HUES48 (cell line): ENCODE results near the gene CCDC198.

Experiments used
- H3K27ac ChIP-seq: one replicate; pipeline ENCODE4 v1.7.0; 2013; ENCODE audit warnings: low read depth, low read length, inconsistent platforms
- H3K27me3 ChIP-seq: 2 replicates; pipeline ENCODE4 v1.6.1; 2013; ENCODE audit warnings: mild to moderate bottlenecking, low read length; ENCODE audit not compliant: control insufficient read depth, insufficient read depth
- H3K36me3 ChIP-seq: 2 replicates; pipeline ENCODE4 v1.6.1; 2013; ENCODE audit warnings: low read length; ENCODE audit not compliant: control insufficient read depth, insufficient read depth
- H3K4me1 ChIP-seq: 2 replicates; pipeline ENCODE4 v1.6.1; 2013; ENCODE audit warnings: mild to moderate bottlenecking, low read length; ENCODE audit not compliant: control insufficient read depth, insufficient read depth
- H3K4me3 ChIP-seq: 2 replicates; pipeline ENCODE4 v1.5.1; 2013; ENCODE audit warnings: mild to moderate bottlenecking, low read depth, low read length
- H3K9ac ChIP-seq: 2 replicates; pipeline ENCODE4 v1.6.1; 2013; ENCODE audit warnings: mild to moderate bottlenecking, low read depth, low read length, moderate library complexity
- H3K9me3 ChIP-seq: 2 replicates; pipeline ENCODE4 v1.6.1; 2013; ENCODE audit warnings: low read length; ENCODE audit not compliant: control insufficient read depth, insufficient read depth

The CCDC198 gene, protein sequence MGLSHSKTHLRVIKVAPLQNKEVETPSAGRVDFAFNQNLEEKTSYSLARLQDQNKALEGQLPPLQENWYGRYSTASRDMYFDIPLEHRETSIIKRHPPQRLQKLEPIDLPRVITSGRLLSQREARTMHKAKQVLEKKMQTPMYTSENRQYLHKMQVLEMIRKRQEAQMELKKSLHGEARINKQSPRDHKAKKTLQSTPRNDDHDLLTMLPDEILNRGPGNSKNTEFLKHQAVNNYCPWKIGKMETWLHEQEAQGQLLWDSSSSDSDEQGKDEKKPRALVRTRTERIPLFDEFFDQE

DNA sequence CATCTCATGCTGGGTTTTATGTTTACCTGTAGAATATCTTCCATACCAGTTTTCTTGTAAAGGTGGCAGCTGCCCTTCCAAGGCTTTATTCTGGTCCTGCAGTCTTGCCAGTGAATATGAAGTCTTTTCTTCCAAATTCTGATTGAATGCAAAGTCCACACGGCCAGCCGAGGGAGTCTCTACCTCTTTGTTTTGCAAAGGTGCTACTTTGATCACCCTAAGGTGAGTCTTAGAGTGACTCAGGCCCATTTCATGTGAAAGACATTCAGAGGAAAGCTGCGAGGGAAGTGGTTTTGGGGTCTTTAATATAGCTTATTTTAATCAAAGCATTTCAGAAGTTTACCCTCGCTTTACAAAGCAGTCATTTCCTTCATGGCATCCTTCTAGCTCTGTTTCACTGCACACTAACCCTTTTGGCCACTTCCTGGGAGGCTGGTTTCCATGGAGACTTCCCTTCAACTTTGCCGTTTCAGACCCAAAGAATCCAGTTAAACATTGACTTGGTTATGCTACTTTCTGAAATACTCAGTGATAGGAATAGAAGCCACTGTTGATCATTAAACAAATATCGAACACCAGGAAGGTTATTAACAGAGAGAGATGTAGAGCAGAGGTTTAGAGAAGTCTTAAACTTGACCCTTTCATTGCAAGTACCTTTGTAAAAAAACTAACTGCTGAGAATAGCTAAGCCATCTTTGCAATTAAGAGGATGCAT is at the start of gene CCDC198:
Gene CCDC198, minus strand, starts transcription at position 391 of the 715 bp plus-strand sequence. Its CDS starts 142 bp downstream, at position 249.
- no peaks in the 10 kb centered on the region for H3K36me3 ChIP-seq

DNA sequence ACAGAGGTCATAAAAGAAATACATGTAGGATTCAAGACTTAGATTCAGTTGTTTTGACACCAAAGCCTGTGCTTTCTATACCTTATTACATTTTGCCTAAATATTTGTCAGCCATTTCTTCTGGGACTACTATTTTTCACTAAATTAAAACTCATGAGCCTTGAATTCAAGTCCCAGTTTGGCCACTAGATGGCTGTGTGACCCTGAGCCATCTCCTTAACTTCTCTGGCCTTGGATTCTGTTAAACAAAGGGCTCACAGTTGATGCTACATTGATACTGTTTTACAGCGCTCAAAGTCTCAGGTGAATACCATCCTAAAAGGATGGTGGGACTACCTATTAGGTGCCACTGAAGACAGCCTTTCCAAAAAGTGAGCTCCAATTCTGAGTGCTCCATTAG is 39.6 kb upstream of the CCDC198 start:
- H3K4me1 ChIP-seq: no peaks in the 10 kb centered on the region
- H3K4me3 ChIP-seq: no peak overlapping the region
- H3K36me3 ChIP-seq: no peaks in the 10 kb centered on the region
- no peaks in the 10 kb centered on the region for H3K27me3 ChIP-seq
- H3K27ac ChIP-seq: no peak overlapping the region
- H3K9ac ChIP-seq: no peak overlapping the region
- no peaks in the 10 kb centered on the region for H3K9me3 ChIP-seq

More for the DNA sequence above, at the start of gene CCDC198:
- no peak within 1 kb of the TSS; the same call in 1 of the 2 replicates for H3K4me3 ChIP-seq
- no peaks in the 10 kb centered on the region for H3K27me3 ChIP-seq
- H3K9ac ChIP-seq: no peak within 1 kb of the TSS
- peaks cover 13% of the 10 kb centered on the region for H3K4me1 ChIP-seq
- no peaks in the 10 kb centered on the region for H3K9me3 ChIP-seq
- peak within 1 kb of the TSS; percentile 69 for H3K27ac ChIP-seq

DNA sequence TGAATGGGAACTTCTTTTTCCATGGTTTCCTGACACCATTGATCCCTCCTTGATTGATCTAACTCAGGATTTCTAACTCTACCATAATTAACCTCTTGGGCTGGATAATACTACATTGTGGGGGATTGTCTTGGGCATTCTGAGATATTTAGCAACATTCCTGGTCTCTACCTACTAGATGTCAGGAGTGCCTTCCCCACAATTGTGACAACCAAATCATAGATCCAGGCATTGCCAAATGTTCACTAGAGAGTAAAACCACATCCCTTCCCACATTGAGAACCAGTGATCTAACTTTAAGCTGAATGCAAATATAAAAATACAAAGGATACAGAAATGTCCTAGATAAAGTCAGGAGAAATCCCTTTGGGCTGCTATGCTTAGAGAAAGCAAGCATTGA is 36.9 kb upstream of the CCDC198 start:
- no peaks in the 10 kb centered on the region for H3K9me3 ChIP-seq
- H3K4me3 ChIP-seq: no peak overlapping the region
- no peaks in the 10 kb centered on the region for H3K27me3 ChIP-seq
- no peaks in the 10 kb centered on the region for H3K36me3 ChIP-seq
- no peaks in the 10 kb centered on the region for H3K4me1 ChIP-seq
- H3K27ac ChIP-seq: no peak overlapping the region
- no peak overlapping the region for H3K9ac ChIP-seq

DNA sequence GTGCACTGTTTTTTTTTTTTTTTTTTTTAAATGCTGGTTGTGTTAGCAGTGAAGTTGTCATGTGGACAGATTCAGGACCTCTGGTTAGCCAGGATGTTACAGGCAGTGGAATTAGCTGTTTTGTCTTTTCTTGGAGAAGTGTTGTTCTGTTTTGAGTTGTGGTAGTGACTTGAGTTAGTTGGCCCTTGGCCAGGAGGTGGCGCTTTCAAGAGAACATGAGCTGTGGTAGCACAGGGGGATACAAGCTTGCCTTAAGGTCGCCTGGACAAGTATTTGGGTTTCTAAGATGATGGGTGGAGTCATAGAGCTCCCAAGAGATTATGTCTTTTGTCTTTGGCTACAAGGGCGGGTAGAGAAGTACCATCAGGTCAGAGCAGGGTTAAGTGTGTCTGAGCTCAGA is 33.3 kb upstream of the CCDC198 start:
- Histone ChIP-seq H3K27ac (no peak overlapping the region), H3K27me3 (no peaks in the 10 kb centered on the region), H3K9ac (no peak overlapping the region), H3K4me1 (no peaks in the 10 kb centered on the region), H3K9me3 (no peaks in the 10 kb centered on the region), H3K36me3 (no peaks in the 10 kb centered on the region), H3K4me3 (no peak overlapping the region)

DNA sequence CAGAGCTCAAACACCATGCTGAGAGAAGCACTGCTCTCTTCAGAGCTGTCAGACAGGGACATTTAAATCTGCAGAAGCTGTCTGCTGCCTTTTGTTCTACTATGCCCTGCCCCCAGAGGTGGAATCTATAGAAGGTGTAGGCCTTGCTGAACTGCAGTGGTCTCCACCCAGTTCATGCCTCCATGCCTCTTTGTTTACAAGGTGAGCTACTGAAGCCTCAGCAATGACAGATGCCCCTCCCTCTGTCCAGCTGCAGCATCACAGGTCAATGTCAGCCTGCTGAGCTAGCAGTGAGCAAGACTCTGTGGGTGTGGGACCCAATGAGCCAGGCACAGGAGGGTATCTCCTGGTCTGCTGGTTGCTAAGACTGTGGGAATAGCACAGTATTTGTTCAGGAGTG is 25.4 kb upstream of the CCDC198 start:
- Histone ChIP-seq H3K27me3 (no peaks in the 10 kb centered on the region), H3K36me3 (no peaks in the 10 kb centered on the region), H3K4me3 (no peak overlapping the region), H3K9ac (no peak overlapping the region), H3K4me1 (no peaks in the 10 kb centered on the region), H3K9me3 (no peaks in the 10 kb centered on the region), H3K27ac (no peak overlapping the region)

DNA sequence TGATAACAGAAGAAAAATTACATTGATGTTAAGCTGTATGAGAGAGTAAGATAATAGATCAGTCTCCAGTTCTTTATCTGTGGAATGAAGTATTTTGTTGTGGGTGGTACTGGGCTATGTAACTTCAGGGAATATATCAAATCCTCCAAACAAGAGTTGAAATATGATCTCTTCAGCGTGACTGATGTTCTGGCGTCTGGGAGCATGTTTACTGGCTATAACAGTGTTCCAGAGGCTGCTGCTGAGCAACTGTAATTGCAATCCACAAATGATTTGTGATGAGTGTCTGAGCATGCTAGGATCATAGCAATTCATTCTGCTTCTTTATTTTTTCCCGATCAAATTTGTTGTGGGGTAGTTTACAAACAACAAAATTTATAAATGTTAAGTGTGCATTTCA is 18.6 kb upstream of the CCDC198 start:
- Histone ChIP-seq H3K4me1 (no peaks in the 10 kb centered on the region), H3K9me3 (no peaks in the 10 kb centered on the region), H3K9ac (no peak overlapping the region), H3K27me3 (no peaks in the 10 kb centered on the region), H3K36me3 (no peaks in the 10 kb centered on the region), H3K27ac (no peak overlapping the region), H3K4me3 (no peak overlapping the region)

DNA sequence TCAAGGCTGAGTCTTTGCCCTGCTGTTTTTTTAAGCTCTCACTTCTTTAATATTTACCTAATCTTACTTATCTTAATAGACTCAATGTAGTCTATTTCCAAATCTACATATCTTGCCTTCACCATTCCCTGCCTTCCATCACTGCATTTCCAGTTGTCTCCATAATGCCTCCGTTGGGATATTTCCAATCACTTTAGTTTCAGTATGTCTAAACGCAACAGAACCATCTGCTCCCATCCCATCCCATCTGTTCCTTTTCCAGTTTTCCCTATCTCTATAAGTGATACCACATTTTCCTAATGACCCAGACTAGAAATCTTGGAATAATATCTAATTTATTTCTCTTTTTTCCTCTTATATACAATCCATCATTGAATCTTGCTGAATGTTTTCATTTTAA is 15.1 kb upstream of the CCDC198 start:
- Histone ChIP-seq H3K9me3 (no peaks in the 10 kb centered on the region), H3K9ac (no peak overlapping the region), H3K4me1 (no peaks in the 10 kb centered on the region), H3K27ac (no peak overlapping the region), H3K36me3 (no peaks in the 10 kb centered on the region), H3K27me3 (no peaks in the 10 kb centered on the region), H3K4me3 (no peak overlapping the region)

DNA sequence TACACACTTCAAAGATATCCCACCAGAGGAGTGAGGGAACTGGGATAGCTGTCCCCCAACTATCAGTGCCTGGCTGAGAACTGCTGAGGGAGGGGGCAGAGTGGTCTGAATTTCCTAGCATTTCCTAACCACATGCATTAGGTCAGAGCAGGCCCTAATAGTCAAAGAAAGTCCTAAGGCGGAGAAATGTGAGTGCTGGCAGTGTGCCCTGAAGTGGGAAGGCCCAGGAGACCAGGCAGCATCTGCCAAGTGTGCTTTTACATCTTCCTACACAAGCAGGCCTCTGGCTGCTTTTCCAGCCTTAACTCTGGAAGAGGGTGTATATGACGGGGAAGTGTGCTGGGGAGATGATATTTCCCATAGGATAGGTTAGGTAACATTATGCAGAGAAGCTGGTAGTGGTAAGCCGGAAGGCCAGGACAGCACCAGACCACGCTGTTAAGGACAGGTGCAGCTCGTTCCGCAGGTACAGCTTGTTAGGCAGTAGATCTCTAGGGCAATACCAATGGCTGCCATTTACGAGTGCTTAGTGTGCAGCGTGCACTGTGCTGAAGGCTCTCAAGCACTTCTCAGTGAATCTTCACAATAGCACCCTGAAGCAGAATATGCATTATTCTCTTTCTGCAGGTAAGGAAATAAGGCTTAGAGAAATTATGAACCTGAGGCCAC is 9.1 kb upstream of the CCDC198 start:
- H3K9ac ChIP-seq: no peak overlapping the region
- no peaks in the 10 kb centered on the region for H3K27me3 ChIP-seq
- H3K4me3 ChIP-seq: no peak overlapping the region
- H3K36me3 ChIP-seq: no peaks in the 10 kb centered on the region
- H3K4me1 ChIP-seq: peaks cover 11% of the 10 kb centered on the region; the same call in 1 of the 2 replicates
- H3K27ac ChIP-seq: no peak overlapping the region
- H3K9me3 ChIP-seq: no peaks in the 10 kb centered on the region

DNA sequence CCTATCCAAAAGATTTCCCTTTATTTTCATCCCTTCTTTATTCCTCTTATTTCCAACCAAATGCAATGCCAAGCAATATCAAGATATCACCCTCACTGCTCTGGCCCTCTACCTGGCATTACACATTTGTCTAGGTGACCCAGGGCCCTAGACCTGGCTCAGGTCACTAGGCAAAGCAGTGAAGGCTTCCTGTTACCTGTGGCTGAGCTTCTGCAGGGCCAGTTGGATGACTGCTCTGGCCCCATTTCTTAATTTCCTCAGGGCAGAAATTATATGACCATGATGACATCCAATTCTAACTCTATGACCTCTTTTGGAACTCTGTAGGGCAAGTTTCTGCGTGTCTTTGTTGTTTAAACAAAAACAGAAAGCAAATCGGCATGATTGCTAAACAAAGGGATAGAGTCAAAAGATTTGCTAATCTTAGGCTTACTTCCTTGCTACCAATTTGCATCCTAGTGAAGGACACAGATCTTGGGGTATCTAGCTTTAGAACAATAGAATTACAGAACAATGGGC is 7.4 kb upstream of the CCDC198 start:
- Histone ChIP-seq H3K9ac (no peak overlapping the region), H3K4me3 (no peak overlapping the region), H3K9me3 (no peaks in the 10 kb centered on the region), H3K36me3 (no peaks in the 10 kb centered on the region), H3K27me3 (no peaks in the 10 kb centered on the region), H3K27ac (no peak overlapping the region), H3K4me1 (peaks cover 11% of the 10 kb centered on the region; the same call in 1 of the 2 replicates)

DNA sequence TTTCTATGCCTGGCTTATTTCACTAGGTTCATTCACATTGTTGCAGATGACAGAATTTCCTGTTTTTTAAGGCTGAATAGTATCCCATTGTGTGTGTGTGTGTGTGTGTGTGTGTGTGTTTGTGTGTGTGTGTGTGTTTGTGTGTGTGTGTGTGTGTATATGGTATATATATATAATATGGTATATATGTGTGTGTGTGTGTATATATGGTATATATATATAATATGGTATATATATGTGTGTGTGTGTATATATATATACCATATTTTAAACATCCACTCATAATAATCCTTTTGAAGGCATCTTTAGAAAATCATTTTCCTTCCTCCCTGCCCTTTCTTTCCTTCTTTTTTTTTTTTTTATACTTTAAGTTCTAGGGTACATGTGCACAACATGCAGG is 5.0 kb upstream of the CCDC198 start:
- Histone ChIP-seq H3K9me3 (no peaks in the 10 kb centered on the region), H3K4me3 (no peak overlapping the region), H3K4me1 (peaks cover 15% of the 10 kb centered on the region), H3K36me3 (no peaks in the 10 kb centered on the region), H3K9ac (no peak overlapping the region), H3K27ac (no peak overlapping the region), H3K27me3 (no peaks in the 10 kb centered on the region)

DNA sequence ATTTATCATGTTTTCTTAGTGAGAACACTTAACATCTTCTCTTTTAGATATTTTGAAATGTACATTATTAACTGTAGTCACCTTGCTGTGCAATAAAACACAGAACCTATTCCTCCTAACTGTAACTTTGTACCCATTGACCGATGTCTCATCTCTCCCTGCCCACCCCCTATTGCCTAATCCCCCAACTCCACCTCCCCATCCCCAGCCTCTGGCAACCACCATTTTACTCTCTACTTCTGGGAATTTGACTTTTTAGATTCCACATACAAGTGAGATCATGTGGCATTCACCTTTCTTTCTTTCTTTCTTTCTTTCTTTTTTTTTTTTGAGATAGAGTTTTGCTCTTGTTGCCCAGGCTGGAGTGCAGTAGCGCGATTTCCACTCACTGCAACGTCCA is 4.4 kb upstream of the CCDC198 start:
- H3K9ac ChIP-seq: no peak overlapping the region
- no peaks in the 10 kb centered on the region for H3K36me3 ChIP-seq
- H3K9me3 ChIP-seq: no peaks in the 10 kb centered on the region
- no peak overlapping the region for H3K4me3 ChIP-seq
- H3K27me3 ChIP-seq: no peaks in the 10 kb centered on the region
- no peak overlapping the region for H3K27ac ChIP-seq
- peaks cover 22% of the 10 kb centered on the region for H3K4me1 ChIP-seq
